Measurements from ENCODE around the gene UQCR10.
A peak's percentile ranks its signal among the peaks of the same experiment; 100 is the strongest.

UQCR10 gene

DNA sequence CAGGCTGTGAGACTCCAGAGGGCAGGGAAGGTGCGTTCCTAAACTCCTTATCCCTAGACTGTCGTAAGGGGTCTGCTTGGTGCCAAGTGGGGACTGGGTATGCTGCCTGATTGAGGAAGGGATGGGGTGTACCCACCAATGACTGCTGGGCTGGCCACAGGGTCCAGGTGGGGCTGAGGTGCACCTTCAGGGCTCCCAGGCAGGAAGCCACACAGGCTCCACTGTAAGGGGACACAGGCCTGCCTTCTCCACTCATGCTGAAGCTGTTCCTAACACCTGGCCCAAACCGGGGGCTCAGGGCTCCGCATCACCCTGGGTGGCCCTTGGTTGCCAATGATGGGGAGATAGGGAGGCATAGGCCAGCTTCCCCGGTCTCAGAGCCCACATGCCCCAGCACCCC is 27.0 kb upstream of the UQCR10 start:
- no peak for ATAC-seq (ENCODE audit: insufficient read depth, low read depth)
- no peak for DNase-seq

DNA sequence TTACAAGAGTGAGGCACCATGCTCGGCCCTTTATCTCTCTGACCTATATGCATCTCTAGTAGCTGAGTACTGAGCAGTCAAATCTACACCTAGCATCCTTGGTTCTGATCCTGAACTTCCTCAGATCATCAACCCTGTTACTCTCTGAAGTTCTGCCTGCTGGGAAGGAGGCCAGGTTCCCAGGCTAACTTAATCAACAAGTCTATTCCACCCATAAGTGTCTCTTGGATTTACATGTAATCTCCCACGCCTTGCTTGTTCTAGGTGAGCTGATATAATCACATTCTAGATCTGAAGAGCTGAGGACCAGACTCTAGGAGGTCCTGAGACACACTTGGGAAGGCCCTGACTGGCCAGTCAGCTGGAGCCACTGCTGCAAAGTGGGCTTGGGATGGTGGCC is 25.2 kb upstream of the UQCR10 start:
- Histone ChIP-seq H3K4me2 (ENCODE audit: insufficient read depth, low read length) (no peak overlapping the region), H3K4me3 (ENCODE audit: low read depth in 1 of 2, low read length in 2 of 2) (no peak overlapping the region)

More for the DNA sequence above, 27.0 kb upstream of the UQCR10 start:
- Histone ChIP-seq H3K9me3 (ENCODE audit: insufficient read depth, low read length, severe bottlenecking) (no peaks in the 10 kb centered on the region), H3K9ac (ENCODE audit: low read depth, low read length) (no peak overlapping the region), H4K20me1 (ENCODE audit: insufficient read depth, low read length) (no peaks in the 10 kb centered on the region; the same call in none of the 2 replicates), H3K4me3 (ENCODE audit: low read depth in 1 of 2, low read length in 2 of 2) (no peak overlapping the region), H3K4me1 (ENCODE audit: insufficient read depth, low read length) (no peaks in the 10 kb centered on the region), H3K36me3 (ENCODE audit: insufficient read depth, low read length) (peaks cover 32% of the 10 kb centered on the region), H3K79me2 (ENCODE audit: insufficient read depth, low read length) (no peaks in the 10 kb centered on the region), H2AFZ (ENCODE audit: low read depth, low read length) (no peak overlapping the region), H3K4me2 (ENCODE audit: insufficient read depth, low read length) (no peak overlapping the region), H3K27ac (ENCODE audit: low read length) (no peak overlapping the region), H3K27me3 (ENCODE audit: insufficient read depth, low read length, poor library complexity) (no peaks in the 10 kb centered on the region)
- TF ChIP-seq EZH2 (IDR thresholded peaks at IDR 0.05; ENCODE audit: borderline replicate concordance, low read depth, low read length, severe bottlenecking): no peak
- TF ChIP-seq, protein P1, sequence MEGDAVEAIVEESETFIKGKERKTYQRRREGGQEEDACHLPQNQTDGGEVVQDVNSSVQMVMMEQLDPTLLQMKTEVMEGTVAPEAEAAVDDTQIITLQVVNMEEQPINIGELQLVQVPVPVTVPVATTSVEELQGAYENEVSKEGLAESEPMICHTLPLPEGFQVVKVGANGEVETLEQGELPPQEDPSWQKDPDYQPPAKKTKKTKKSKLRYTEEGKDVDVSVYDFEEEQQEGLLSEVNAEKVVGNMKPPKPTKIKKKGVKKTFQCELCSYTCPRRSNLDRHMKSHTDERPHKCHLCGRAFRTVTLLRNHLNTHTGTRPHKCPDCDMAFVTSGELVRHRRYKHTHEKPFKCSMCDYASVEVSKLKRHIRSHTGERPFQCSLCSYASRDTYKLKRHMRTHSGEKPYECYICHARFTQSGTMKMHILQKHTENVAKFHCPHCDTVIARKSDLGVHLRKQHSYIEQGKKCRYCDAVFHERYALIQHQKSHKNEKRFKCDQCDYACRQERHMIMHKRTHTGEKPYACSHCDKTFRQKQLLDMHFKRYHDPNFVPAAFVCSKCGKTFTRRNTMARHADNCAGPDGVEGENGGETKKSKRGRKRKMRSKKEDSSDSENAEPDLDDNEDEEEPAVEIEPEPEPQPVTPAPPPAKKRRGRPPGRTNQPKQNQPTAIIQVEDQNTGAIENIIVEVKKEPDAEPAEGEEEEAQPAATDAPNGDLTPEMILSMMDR (IDR thresholded peaks at IDR 0.05; ENCODE audit: borderline replicate concordance, extremely low read depth, low read length, poor library complexity, severe bottlenecking): no peak

DNA sequence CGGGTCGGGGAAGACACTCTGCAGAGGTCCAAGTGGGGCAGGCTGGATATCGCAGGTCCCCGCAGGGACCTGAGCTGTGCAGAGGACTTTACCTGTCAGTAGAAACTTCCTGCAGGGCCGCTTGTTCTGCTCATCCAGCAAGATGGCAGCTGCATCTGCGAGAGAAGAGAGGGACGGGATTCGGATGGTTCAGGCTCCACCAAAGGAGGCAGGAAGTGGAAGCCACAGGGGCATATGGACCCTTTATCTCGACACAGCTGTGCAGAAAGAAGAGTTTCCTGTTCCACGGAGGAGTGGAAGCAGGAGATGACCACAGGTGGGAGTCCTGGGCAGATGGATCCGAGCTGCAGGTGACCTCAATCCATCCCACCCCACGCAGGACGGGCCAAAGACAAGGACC is 24.8 kb upstream of the UQCR10 start:
- H3K4me3 ChIP-seq (ENCODE audit: low read depth in 1 of 2, low read length in 2 of 2): no peak overlapping the region
- ATAC-seq (ENCODE audit: insufficient read depth, low read depth) (peak; percentile 52; the same call in 2 of the 3 replicates), DNase-seq (peak; percentile 20)
- peaks cover 46% of the 10 kb centered on the region for H3K36me3 ChIP-seq (ENCODE audit: insufficient read depth, low read length)
- H4K20me1 ChIP-seq (ENCODE audit: insufficient read depth, low read length): no peaks in the 10 kb centered on the region; the same call in none of the 2 replicates
- no peaks in the 10 kb centered on the region for H3K4me1 ChIP-seq (ENCODE audit: insufficient read depth, low read length)
- H3K9ac ChIP-seq (ENCODE audit: low read depth, low read length): no peak overlapping the region
- no peaks in the 10 kb centered on the region for H3K27me3 ChIP-seq (ENCODE audit: insufficient read depth, low read length, poor library complexity)
- no peaks in the 10 kb centered on the region for H3K9me3 ChIP-seq (ENCODE audit: insufficient read depth, low read length, severe bottlenecking)
- H3K79me2 ChIP-seq (ENCODE audit: insufficient read depth, low read length): no peaks in the 10 kb centered on the region
- no peak overlapping the region for H2AFZ ChIP-seq (ENCODE audit: low read depth, low read length)
- H3K4me2 ChIP-seq (ENCODE audit: insufficient read depth, low read length): no peak overlapping the region
- no peak for TF ChIP-seq EZH2 (IDR thresholded peaks at IDR 0.05; ENCODE audit: borderline replicate concordance, low read depth, low read length, severe bottlenecking)
- TF ChIP-seq, protein P1 (IDR thresholded peaks at IDR 0.05; ENCODE audit: borderline replicate concordance, extremely low read depth, low read length, poor library complexity, severe bottlenecking): no peak
- peak overlapping the region; percentile 44 for H3K27ac ChIP-seq (ENCODE audit: low read length)

More for the DNA sequence above, 25.2 kb upstream of the UQCR10 start:
- Histone ChIP-seq H3K36me3 (ENCODE audit: insufficient read depth, low read length) (peaks cover 42% of the 10 kb centered on the region), H3K4me1 (ENCODE audit: insufficient read depth, low read length) (no peaks in the 10 kb centered on the region), H3K27ac (ENCODE audit: low read length) (peak overlapping the region; percentile 44), H2AFZ (ENCODE audit: low read depth, low read length) (no peak overlapping the region), H3K79me2 (ENCODE audit: insufficient read depth, low read length) (no peaks in the 10 kb centered on the region), H3K9ac (ENCODE audit: low read depth, low read length) (no peak overlapping the region), H3K9me3 (ENCODE audit: insufficient read depth, low read length, severe bottlenecking) (no peaks in the 10 kb centered on the region), H4K20me1 (ENCODE audit: insufficient read depth, low read length) (no peaks in the 10 kb centered on the region; the same call in none of the 2 replicates), H3K27me3 (ENCODE audit: insufficient read depth, low read length, poor library complexity) (no peaks in the 10 kb centered on the region)
- TF ChIP-seq, protein P1 (IDR thresholded peaks at IDR 0.05; ENCODE audit: borderline replicate concordance, extremely low read depth, low read length, poor library complexity, severe bottlenecking): no peak
- no peak for TF ChIP-seq EZH2 (IDR thresholded peaks at IDR 0.05; ENCODE audit: borderline replicate concordance, low read depth, low read length, severe bottlenecking)
- DNase-seq (no peak), ATAC-seq (ENCODE audit: insufficient read depth, low read depth) (no peak)

All from DND-41 (cell line).